Measurements from ENCODE around the gene MYRIP.

DNA sequence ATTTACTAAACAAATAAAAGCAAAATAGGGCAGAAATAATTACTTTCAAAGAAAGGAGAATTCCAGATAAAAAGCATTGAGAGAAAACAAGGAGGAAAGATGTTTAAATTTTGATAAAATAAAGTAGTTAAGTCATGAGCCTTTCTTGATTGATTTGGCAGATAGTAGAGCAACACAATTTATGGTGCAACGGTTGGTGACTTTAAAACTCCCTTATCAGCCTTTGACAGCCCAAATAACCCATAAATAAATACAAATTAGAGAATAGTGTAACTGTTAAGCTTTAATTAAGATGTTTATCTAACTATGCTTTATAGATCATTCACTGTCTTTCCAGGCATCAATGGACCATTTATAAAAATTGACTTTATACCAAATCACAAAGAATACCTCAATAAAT is 446.1 kb downstream of the MYRIP start:
- no peak for TF ChIP-seq CTCF (IDR thresholded peaks at IDR 0.05; ENCODE audit: low read depth, low read length)
- TF ChIP-seq POLR2A (IDR thresholded peaks at IDR 0.05; ENCODE audit: extremely low read depth, insufficient read length): no peak
- TF ChIP-seq MYC (IDR thresholded peaks at IDR 0.05; ENCODE audit: low read depth, low read length): no peak
